ENCODE data around the gene GSX2. TPM values are rescaled to one million over a fixed set of nuclear protein-coding genes. Genes with fewer than 3 reads are reported as not detected.

The GSX2 gene
- total RNA-seq, 1 donor from 2014 or later: not detected

- DNase-seq (ENCODE audit: low spot score): no peak
Observed at GRCh38 chr4:54077812-54078211, 22.2 kb upstream of the GSX2 start.

DNA sequence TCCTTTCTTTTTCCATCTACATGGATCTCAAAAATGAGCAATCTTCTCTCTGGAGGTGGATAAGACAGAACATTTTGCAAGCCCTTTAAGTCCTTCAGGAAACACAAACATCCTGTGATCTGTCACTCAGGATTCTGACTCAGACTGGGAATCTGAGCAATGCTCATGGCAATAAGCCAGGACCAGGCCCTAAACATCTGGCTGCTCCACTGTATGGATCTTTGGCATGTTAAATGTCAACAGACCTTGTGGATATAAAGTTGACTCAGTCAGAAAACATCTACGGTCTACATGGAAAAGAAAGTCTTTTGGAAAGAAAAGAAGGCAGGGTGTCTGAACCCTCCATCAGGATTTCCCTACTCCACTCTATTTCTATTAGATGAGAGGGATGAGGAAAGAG, 17.8 kb upstream of the GSX2 start:
- DNase-seq (ENCODE audit: low spot score): no peak

DNA sequence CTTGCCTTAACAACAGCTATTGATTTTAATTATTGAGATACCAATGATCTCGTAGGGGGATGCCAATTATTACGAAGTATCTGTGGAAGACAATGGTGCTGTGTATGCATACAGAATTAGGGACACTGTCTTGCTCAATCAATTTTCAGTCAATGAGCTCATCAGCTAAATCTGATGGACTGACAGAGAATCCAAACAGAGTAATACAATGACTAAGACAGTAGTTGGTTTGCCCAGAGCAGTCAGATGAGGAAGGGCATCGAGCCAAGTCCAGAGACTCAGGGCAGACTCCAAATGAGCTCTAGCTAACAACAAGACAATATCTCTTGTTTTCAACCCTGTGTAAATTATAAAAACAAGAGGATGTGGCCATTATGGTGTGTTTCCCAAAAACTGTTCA, 14.7 kb upstream of the GSX2 start:
- DNase-seq (ENCODE audit: low spot score): peak; percentile 35

DNA sequence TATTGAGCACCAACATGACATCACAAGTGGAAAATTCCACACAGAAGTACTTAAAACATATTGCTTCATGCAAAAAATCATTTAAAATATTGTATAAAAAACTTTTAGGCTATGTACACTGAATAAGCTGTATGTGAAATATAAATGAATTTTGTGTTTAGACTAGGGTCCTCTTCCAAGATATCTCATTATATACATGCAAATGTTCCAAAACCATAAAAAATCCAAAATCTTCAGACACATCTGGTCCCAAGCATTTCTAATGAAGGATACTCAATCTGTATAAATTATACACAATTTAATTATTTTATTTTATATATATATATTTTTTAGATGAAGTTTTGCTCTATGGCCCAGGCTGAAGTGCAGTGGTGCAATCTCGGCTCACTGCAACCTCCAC, 10.1 kb upstream of the GSX2 start:
- no peak for DNase-seq (ENCODE audit: low spot score)

- no peak for DNase-seq (ENCODE audit: low spot score)
Observed at GRCh38 chr4:54090404-54090803, 9.6 kb upstream of the GSX2 start.

DNA sequence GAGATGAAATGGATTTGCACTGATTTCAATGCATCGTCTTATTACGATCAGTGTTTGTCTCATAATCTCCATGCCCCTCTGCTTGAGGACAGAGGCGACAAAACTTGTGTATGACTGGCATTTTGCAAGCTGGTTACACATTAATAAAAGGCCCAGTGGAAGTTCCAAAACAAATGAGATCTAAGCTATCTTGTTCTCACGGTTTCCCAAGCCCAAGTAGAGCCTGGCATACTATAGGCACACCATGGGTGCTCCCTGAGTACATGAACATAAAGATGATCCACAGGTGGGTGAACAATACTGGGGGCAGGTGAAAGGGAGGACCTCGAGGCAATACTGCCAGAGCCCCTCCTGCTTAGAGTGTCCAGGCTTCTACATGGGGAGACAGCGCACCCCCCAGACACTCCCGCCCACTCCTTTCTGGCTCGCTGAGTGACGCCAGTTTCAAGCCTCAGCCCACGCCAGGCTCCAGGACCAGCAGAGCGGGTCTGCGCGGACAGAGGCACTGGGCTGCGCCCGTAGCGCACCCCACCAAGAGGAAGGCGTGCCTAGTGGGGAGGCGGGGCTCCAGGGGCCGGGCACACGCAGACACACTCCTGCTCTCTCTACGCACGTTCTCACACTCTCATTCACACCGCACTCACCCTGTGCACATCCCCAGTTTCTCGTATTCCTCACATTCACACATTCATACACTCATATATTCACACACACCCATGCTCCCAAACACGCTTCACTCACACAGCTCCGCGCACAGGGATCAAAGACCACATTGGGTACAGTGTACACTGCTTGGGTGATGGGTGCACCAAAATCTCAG, 8.9 kb upstream of the GSX2 start:
- no peak for DNase-seq (ENCODE audit: low spot score)

GRCh38 chr4:54091637-54092404, 8.1 kb upstream of the GSX2 start:
- peak; percentile 81 for DNase-seq (ENCODE audit: low spot score)

DNA sequence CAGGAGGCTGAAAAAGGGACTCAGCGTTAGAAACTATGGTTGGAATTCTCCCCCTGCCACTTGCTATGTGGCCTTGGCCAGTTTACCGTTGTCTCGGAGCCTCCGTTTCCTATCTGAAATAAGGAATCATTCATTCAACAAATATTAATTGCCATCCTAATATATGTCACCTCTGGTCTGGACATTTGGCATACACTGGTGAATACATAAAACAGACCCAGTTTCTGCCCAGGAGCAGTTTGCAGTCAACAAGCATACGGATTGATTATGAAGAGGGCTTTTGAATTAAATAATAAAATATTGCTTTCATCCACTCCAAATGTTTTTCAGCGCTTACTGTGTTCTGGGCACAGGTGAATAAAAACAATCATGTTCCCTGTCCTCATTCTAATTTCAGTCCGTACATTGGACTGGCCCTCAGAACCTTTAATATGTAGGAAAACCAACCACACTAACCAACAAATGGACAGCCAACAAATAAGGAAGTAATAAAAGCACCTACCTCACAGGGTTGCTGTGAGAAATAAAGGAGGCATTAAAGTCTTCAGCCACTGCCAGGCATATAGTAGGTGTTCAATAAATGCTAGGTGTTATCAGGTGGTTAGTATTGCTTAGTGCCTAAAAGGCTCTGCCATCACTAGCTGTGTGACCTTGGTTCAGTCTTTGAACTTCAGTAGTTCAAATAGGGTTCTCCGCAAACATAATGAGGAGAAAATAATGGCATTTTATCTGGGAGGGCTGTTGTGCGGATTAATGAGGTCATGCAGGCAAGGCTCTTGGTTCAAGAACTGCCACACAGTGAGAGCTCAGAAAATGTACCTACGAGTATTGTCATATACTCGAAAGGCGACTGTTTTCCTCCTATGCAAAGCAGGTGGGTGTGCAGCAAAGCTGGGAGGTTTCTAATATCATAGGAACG, 7.3 kb upstream of the GSX2 start:
- no peak for DNase-seq (ENCODE audit: low spot score)

DNA sequence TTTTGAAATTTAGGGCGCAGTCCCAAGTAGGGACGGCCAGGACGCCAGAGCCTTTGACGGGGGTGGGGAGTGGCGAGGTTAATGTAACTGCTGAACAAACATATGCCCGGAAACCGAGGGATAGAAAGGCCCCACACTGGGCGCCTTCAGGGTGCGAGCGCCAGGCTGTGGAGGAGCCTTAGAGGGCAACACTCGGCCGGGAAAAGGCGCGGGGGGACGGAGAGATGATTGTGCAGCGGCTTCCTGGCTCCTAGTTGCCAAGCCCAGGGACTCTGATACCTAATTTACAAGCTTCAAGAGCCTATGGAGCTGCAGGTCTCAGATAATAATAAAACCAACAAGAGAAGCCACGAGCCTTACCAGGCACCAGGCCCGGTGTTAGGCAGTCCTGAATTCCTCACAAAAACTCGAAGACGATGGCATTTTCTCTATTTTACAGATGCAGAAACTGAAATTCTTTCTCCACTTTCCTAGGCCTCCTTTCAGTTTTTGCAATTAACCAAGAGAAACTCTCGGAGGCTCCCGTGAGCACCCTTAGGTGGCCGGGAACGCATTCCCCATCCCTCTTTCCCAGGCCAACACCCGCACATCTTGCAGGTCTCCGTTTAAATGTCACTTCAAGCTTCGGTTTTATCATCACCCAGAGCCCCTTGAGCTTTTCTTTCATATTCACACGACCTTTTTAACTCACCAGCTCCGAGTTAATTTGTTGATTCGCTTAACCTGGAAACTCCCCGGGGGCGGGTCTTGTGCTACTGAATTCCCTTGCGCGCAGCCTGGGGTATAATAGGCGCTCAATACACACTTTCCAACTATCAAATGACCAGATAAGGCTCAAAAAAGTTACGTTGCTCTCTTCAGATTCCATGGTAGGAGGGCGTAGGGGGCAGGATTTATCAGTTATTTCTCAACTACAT, 6.4 kb upstream of the GSX2 start:
- DNase-seq (ENCODE audit: low spot score): no peak

DNA sequence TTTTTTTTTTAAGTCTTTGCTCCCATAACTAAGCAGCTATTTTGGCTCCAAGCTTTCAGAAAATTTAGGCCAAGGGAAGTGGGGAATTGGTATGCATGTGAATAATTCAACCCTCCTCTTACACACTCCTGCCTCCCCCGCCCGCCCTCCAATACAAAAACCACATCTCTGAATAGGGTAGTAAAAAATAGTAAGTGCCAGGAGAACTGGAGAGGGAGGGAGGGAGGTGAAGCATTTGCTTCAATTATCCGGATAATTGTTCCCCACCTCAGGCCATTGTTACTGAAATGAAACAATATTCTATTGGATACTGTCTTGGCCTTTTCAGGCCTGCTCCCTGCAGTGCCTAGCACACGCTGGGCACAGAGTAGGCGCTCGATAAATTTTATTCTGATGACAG, 5.5 kb upstream of the GSX2 start:
- DNase-seq (ENCODE audit: low spot score): no peak

GRCh38 chr4:54095110-54095825, 4.7 kb upstream of the GSX2 start:
- DNase-seq (ENCODE audit: low spot score): no peak

DNA sequence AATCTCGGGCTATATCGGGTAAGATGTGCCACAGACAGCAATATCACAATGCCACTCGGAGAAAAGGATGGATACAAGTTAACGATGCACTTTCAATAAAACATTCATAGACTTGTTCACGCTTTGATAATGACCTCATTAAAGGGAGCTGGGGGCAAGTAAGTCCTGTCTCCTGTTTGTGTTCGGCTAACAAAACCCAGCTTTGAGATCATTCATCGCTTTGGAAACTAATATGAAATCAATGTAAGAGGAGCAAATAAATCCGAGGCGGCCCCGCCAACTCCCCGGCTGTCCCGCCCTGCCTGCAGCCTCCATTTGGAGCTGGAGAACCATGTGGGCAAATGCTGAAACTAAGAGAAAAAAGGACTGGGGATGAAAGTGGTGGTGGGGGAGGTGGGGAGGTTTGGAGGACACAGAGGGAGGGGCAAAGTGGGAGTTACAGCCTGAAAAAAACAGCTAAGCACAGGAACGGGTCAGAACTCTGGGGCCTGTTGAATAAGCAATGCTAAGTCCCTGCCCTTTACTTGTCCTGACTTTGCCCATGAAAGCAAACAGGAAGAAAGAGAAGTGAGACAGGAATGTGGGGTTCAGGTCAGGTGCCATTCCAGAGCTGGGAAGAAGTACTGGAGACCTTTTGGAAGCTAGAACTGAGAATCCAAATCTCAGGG, 3.5 kb upstream of the GSX2 start:
- DNase-seq (ENCODE audit: low spot score): no peak

DNA sequence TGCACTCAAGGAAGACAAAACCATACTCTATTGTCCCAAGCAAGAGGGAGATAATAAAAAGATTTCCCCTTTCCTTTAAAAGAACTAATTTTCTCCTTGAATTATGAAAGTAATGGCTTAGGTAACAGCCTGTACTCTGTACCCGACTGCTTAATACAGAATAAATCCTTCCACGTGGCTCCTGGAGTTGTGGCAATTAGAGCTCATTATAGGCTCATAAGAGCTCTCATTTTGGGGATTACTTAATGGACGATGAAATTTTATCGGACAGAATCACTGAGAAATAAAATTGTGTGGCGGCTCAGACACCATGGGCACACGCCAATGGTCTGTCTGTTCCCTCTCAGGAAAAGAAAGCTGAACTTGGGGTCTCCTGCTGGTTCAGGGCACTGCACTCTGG, 2.8 kb upstream of the GSX2 start:
- no peak for DNase-seq (ENCODE audit: low spot score)

GRCh38 chr4:54098375-54098774, 1.6 kb upstream of the GSX2 start:
- DNase-seq (ENCODE audit: low spot score): no peak

DNA sequence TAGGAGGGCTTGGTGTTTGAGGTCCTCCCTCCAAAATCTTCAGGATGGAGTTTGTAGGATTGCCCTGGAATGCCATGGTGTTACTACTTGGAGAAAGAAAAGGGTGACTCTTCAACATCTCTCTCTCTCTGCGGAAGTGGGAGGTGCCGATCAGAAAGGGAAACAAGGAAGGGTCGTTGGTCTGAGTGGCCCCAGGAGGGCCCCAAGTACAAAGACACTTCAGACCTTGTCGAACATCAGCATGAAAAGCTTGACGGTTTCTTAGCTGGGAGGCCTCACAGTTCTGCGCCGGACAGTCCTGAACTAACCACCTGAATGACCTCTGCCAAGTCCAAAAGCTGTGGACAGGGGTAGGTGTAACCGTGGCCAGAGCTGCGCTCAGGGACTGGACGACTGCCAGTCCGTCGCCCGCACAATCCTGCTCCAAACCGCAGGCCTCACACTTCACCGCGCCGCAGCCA, 646 bp upstream of the GSX2 start:
- DNase-seq (ENCODE audit: low spot score): no peak

- no peak for DNase-seq (ENCODE audit: low spot score)
Observed at GRCh38 chr4:54100595-54101189, 729 bp downstream of the GSX2 start.

- no peak for DNase-seq (ENCODE audit: low spot score)
Observed at GRCh38 chr4:54101190-54102041, 1.5 kb downstream of the GSX2 start.

GRCh38 chr4:54102531-54103106, 2.7 kb downstream of the GSX2 start:
- no peak for DNase-seq (ENCODE audit: low spot score)

All from mucosa of gallbladder (tissue), 1 donor.